ENCODE data around the gene SLC25A47.

DNA sequence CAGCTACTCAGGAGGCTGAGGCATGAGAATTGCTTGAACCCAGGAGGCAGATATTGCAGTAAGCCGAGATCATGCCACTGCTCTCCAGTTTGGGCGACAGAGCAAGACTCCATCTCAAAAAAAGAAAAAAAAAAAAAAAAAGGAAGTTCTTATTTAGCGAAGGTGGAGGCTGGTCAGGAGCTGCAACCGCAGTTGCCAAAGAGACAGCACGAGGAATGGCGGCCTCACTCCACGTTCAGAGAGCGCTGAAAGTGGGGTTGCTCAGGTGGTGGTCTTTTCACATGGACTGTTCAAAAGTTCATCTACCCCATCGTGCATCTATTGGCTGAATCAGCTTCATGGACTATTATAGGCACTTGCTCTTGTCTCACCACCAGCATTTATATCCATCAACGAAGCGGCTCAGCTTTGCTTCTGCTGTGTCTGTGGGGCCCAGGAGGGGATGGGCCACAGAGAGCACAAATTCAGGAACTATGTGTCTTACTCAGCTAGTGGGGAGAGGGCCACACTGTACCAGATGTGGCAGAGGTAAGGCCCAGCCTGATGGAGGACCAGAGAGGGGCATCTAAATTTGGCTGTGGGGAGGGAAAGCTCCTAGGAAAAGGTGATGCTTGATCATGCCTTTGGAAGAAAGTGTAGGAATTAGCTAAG, 27.3 kb downstream of the SLC25A47 start:
- TF ChIP-seq SUZ12 (IDR thresholded peaks at IDR 0.05; ENCODE audit: extremely low read depth, insufficient read depth, insufficient read length) = no peak
- TF ChIP-seq YY1 (IDR thresholded peaks at IDR 0.05; ENCODE audit: insufficient read depth, insufficient read length) = no peak

Data from NT2/D1 (cell line).